ENCODE data around the gene GADD45G. TPM values are rescaled to one million over a fixed set of nuclear protein-coding genes. Genes with fewer than 3 reads are reported as not detected.

The GADD45G gene
- total RNA-seq, 2 donors from 2014 or later, result 80.0 to 294 TPM

DNA sequence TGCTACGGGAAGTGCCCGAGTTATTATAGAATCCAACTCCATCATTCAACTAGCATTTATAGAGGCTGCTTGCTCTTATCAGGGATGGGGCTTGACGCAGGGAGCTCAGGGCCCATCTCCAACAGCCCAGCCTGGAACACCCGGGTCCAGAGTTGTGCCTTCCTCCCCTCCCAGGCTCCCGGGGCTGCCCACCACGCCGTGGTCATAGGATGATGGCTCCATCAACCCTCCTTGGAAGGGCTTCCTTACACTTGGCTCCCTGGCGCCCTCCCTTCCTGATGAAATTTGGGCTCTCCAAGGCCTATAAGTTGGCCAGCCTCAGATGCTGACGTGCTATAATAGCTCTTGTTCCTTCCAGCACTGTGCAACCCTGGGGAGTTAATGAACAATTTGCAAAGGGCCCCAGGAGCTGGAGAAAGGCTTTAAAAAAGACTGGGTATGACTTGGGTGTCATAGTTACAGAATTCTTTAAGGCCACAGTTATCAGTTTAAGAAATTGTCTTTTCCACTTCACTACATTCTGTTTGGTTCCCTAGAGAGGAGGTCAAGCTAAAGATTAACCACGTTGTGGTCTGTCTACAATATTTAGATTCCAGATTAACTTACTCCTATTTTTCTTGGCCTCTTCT, 42.5 kb upstream of the GADD45G start:
- H3K27me3 ChIP-seq, result no peaks in the 10 kb centered on the region
- no peak overlapping the region for H3K4me3 ChIP-seq
- H3K36me3 ChIP-seq, result no peaks in the 10 kb centered on the region
- TF ChIP-seq, protein P1, sequence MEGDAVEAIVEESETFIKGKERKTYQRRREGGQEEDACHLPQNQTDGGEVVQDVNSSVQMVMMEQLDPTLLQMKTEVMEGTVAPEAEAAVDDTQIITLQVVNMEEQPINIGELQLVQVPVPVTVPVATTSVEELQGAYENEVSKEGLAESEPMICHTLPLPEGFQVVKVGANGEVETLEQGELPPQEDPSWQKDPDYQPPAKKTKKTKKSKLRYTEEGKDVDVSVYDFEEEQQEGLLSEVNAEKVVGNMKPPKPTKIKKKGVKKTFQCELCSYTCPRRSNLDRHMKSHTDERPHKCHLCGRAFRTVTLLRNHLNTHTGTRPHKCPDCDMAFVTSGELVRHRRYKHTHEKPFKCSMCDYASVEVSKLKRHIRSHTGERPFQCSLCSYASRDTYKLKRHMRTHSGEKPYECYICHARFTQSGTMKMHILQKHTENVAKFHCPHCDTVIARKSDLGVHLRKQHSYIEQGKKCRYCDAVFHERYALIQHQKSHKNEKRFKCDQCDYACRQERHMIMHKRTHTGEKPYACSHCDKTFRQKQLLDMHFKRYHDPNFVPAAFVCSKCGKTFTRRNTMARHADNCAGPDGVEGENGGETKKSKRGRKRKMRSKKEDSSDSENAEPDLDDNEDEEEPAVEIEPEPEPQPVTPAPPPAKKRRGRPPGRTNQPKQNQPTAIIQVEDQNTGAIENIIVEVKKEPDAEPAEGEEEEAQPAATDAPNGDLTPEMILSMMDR (IDR thresholded peaks at IDR 0.05), result no peak
- DNase-seq (ENCODE audit: low spot score), result peak; percentile 54
- no peak overlapping the region for H3K27ac ChIP-seq
- H3K4me1 ChIP-seq, result no peaks in the 10 kb centered on the region
- H3K9me3 ChIP-seq, result no peaks in the 10 kb centered on the region

DNA sequence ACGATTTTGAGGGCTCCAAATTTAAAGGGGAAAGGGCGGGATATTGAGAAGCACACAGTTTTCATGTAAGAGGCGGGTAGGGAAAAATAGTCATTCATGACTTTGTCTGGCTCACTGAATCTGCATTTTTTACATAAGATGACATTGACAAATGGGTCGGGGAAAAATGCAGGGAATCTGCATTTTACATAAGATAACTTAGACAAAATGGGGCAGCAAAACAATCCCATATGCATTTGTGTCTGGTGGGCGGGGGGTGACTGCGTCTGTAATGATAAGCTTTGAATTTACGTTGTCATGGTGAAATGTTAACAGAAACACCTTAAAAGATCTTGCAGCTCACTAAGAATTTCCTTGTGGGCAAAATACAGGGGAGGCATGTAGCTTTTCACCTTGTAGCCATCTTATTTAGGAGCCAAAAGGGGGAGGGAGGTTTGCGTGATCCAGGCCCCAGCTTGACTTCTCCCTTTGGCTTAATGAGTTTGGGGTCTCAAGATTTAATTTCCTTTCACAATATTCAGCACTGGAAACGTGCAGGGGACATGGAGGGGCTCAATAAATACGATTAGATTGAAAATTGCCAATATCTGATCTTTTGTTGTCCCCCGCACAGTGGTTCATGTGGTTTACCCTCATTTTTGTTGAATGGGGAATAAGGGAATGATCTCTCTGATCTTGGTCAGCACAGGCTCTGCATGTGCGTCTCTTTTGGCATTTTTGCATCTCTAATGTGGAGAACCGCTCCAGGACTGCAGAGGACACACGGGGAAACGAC, 41.1 kb upstream of the GADD45G start:
- TF ChIP-seq, protein P1 (IDR thresholded peaks at IDR 0.05), result no peak
- H3K4me3 ChIP-seq, result no peak overlapping the region
- DNase-seq (ENCODE audit: low spot score), result no peak
- H3K36me3 ChIP-seq, result no peaks in the 10 kb centered on the region
- H3K9me3 ChIP-seq, result no peaks in the 10 kb centered on the region
- no peaks in the 10 kb centered on the region for H3K27me3 ChIP-seq
- H3K27ac ChIP-seq, result no peak overlapping the region
- no peaks in the 10 kb centered on the region for H3K4me1 ChIP-seq

GRCh38 chr9:89564346-89564878, 40.4 kb upstream of the GADD45G start:
- no peak for DNase-seq (ENCODE audit: low spot score)

GRCh38 chr9:89567649-89568048, 37.2 kb upstream of the GADD45G start:
- Histone ChIP-seq H3K27ac (no peak overlapping the region), H3K36me3 (no peaks in the 10 kb centered on the region), H3K9me3 (no peaks in the 10 kb centered on the region), H3K27me3 (no peaks in the 10 kb centered on the region), H3K4me1 (no peaks in the 10 kb centered on the region), H3K4me3 (no peak overlapping the region)
- TF ChIP-seq, protein P1 (IDR thresholded peaks at IDR 0.05), result no peak
- DNase-seq (ENCODE audit: low spot score), result no peak

More at GRCh38 chr9:89564346-89564878, 40.4 kb upstream of the GADD45G start:
- Histone ChIP-seq H3K27ac (no peak overlapping the region), H3K36me3 (no peaks in the 10 kb centered on the region), H3K27me3 (no peaks in the 10 kb centered on the region), H3K4me3 (no peak overlapping the region), H3K4me1 (no peaks in the 10 kb centered on the region), H3K9me3 (no peaks in the 10 kb centered on the region)
- TF ChIP-seq, protein P1 (IDR thresholded peaks at IDR 0.05), result no peak

DNA sequence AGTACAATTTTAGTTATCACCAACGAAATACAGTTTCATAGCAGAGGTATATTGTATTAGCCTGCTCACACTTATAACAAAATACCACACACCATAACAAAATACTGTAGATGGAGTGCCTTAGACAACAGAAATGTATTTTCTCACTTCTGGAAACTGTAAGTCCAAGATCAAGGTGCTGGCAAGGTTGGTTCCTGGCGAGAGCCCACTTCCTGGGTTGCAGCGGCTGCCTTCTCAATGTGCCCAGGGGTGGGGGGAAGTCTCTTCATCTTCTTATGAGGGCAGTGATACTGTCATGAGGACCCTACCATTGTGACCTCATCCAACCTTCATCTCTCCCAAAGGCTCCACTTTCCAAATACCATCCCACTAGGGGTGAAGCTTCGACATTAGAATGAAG, 30.5 kb upstream of the GADD45G start:
- Histone ChIP-seq H3K36me3 (no peaks in the 10 kb centered on the region), H3K27ac (no peak overlapping the region), H3K4me1 (no peaks in the 10 kb centered on the region), H3K9me3 (peaks cover 0 to 5% of the 10 kb centered on the region in 2 donors), H3K4me3 (no peak overlapping the region), H3K27me3 (no peaks in the 10 kb centered on the region)
- DNase-seq (ENCODE audit: low spot score), result peak; percentile 34
- TF ChIP-seq, protein P1 (IDR thresholded peaks at IDR 0.05), result no peak
